Mesendoderm (in vitro differentiated cells): ENCODE measurements around the gene BTNL2.
"Not testable (repeated sequence)": the region's sequence is repeated elsewhere in the genome, so short reads cannot be mapped to it uniquely, and the experiment has no call there.

Experiments used
- DNase-seq: peaks from one replicate; pipeline ENCODE4 v3.0.0; 2013
- H2AK5ac ChIP-seq: 2 replicates; pipeline ENCODE4 v1.6.1; 2013; ENCODE audit warnings: low read length, inconsistent platforms
- H2BK120ac ChIP-seq: 2 replicates; pipeline ENCODE4 v1.6.1; 2013; ENCODE audit warnings: low read depth, mild to moderate bottlenecking, low read length, moderate library complexity, mixed read lengths
- H2BK15ac ChIP-seq: replicated peaks from 2 replicates; pipeline ENCODE4 v1.6.1; 2013; ENCODE audit warnings: low read depth, mild to moderate bottlenecking, moderate library complexity
- H2BK5ac ChIP-seq: 2 replicates; pipeline ENCODE4 v1.6.1; 2013; ENCODE audit warnings: low read length, inconsistent platforms
- H3K18ac ChIP-seq: 2 replicates; pipeline ENCODE4 v1.6.1; 2013; ENCODE audit warnings: mild to moderate bottlenecking, low read length, mixed read lengths
- H3K23ac ChIP-seq: one replicate; pipeline ENCODE4 v1.6.1; 2013; ENCODE audit warnings: low read length
- H3K27ac ChIP-seq: 2 replicates; pipeline ENCODE4 v1.5.1; 2013; ENCODE audit warnings: low read depth, mild to moderate bottlenecking, inconsistent platforms, low read length, moderate library complexity
- H3K27me3 ChIP-seq: 2 replicates; pipeline ENCODE4 v1.6.1; 2013; ENCODE audit warnings: low read length, control low read depth, mild to moderate bottlenecking, inconsistent platforms; ENCODE audit not compliant: insufficient read depth, poor library complexity
- H3K36me3 ChIP-seq: 2 replicates; pipeline ENCODE4 v1.6.1; 2013; ENCODE audit warnings: low read length, inconsistent platforms; ENCODE audit not compliant: control insufficient read depth, insufficient read depth
- H3K4ac ChIP-seq: one replicate; pipeline ENCODE4 v1.6.1; 2013; ENCODE audit warnings: low read depth, mild to moderate bottlenecking, low read length, moderate library complexity
- H3K4me1 ChIP-seq: 2 replicates; pipeline ENCODE4 v1.6.1; 2013; ENCODE audit warnings: low read depth, low read length, inconsistent platforms; ENCODE audit not compliant: control insufficient read depth
- H3K4me2 ChIP-seq: 2 replicates; pipeline ENCODE4 v1.6.1; 2013; ENCODE audit warnings: low read length
- H3K4me3 ChIP-seq: 2 replicates; pipeline ENCODE4 v1.5.1; 2013; ENCODE audit warnings: mild to moderate bottlenecking, low read length
- H3K56ac ChIP-seq: one replicate; pipeline ENCODE4 v1.6.1; 2013; ENCODE audit warnings: low read length
- H3K79me1 ChIP-seq: 2 replicates; pipeline ENCODE4 v1.6.1; 2013; ENCODE audit warnings: low read length, inconsistent platforms
- H3K79me2 ChIP-seq: 2 replicates; pipeline ENCODE4 v1.6.1; 2013; ENCODE audit warnings: mild to moderate bottlenecking, low read length; ENCODE audit not compliant: control insufficient read depth, insufficient read depth
- H3K9ac ChIP-seq: 2 replicates; pipeline ENCODE4 v1.6.1; 2013; ENCODE audit warnings: low read length, inconsistent platforms
- H4K5ac ChIP-seq: one replicate; pipeline ENCODE4 v1.6.1; 2013; ENCODE audit warnings: low read length
- H4K8ac ChIP-seq: one replicate; pipeline ENCODE4 v1.6.1; 2013; ENCODE audit warnings: low read depth, mild to moderate bottlenecking, control low read depth, low read length, moderate library complexity
- WGBS: extraction: QIAGEN DNeasy Blood & Tissue Kit; methylation state at CpG from one replicate; pipeline ENCODE4 v1.1.7; 2013; ENCODE audit warnings: low lambda C conversion rate, missing lambda C conversion rate; ENCODE audit not compliant: insufficient coverage; ENCODE audit errors: extremely low coverage; 5-methylcytosine and 5-hydroxymethylcytosine counted together

Gene BTNL2

GRCh38 chr6:32371803-32372202 lies 35.2 kb downstream of the BTNL2 start, which contains the start of gene TSBP1:
TSBP1 (minus strand) TSS chr6:32371903; CDS start chr6:32371706, 197 bp downstream.
- Histone ChIP-seq H3K23ac (no peak within 1 kb of the TSS), H2AK5ac (no peak within 1 kb of the TSS), H2BK120ac (no peak within 1 kb of the TSS), H3K36me3 (no peaks in the 10 kb centered on the region), H2BK15ac (no peak within 1 kb of the TSS), H3K4ac (no peak within 1 kb of the TSS), H3K9ac (no peak within 1 kb of the TSS), H2BK5ac (no peak within 1 kb of the TSS), H3K56ac (no peak within 1 kb of the TSS), H4K8ac (no peak within 1 kb of the TSS), H3K79me1 (no peaks in the 10 kb centered on the region), H3K4me3 (no peak within 1 kb of the TSS), H3K4me1 (no peaks in the 10 kb centered on the region), H3K27ac (no peak within 1 kb of the TSS), H3K18ac (no peak within 1 kb of the TSS), H3K79me2 (no peaks in the 10 kb centered on the region), H3K4me2 (no peak within 1 kb of the TSS), H3K27me3 (no peaks in the 10 kb centered on the region), H4K5ac (no peak within 1 kb of the TSS)
- DNase-seq: no peak

GRCh38 chr6:32371229-32371628 lies 35.8 kb downstream of the BTNL2 start:
- H3K23ac ChIP-seq: no peak overlapping the region
- no peak overlapping the region for H3K9ac ChIP-seq
- no peak overlapping the region for H3K18ac ChIP-seq
- no peak overlapping the region for H2BK120ac ChIP-seq
- DNase-seq: no peak
- H3K4me3 ChIP-seq: no peak overlapping the region
- no peaks in the 10 kb centered on the region for H3K4me1 ChIP-seq
- no peaks in the 10 kb centered on the region for H3K36me3 ChIP-seq
- no peak overlapping the region for H3K4me2 ChIP-seq
- H3K27ac ChIP-seq: no peak overlapping the region
- no peaks in the 10 kb centered on the region for H3K27me3 ChIP-seq
- H2BK15ac ChIP-seq: no peak overlapping the region
- H4K8ac ChIP-seq: no peak overlapping the region
- no peak overlapping the region for H3K4ac ChIP-seq
- H4K5ac ChIP-seq: no peak overlapping the region
- no CpG with 5 or more reads among the region's 1 CpG for WGBS
- no peaks in the 10 kb centered on the region for H3K79me2 ChIP-seq
- H3K56ac ChIP-seq: no peak overlapping the region
- no peaks in the 10 kb centered on the region for H3K79me1 ChIP-seq
- no peak overlapping the region for H2BK5ac ChIP-seq
- no peak overlapping the region for H2AK5ac ChIP-seq

DNA sequence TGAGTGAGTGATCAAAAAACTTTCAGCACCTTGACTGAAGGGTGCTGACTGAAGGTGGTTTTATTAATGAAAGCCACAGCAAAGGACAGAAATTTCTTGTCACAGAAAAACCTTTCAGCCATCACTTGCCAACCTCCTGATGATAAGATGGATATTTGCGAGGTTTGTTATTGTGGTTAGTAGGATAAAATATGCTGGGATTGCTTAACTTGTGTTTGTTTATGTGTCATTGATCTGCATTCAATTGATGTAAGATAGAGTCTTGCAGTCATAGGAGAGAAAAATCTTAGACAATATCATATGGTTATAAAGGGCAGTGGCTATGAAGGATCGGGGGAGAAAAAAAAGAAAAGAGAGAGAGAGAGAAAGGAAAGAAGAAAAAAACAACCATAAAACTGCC lies 36.5 kb downstream of the BTNL2 start:
- H3K27ac ChIP-seq: no peak overlapping the region
- WGBS: 100% methylated on average over 1 of the region's 2 CpGs

DNA sequence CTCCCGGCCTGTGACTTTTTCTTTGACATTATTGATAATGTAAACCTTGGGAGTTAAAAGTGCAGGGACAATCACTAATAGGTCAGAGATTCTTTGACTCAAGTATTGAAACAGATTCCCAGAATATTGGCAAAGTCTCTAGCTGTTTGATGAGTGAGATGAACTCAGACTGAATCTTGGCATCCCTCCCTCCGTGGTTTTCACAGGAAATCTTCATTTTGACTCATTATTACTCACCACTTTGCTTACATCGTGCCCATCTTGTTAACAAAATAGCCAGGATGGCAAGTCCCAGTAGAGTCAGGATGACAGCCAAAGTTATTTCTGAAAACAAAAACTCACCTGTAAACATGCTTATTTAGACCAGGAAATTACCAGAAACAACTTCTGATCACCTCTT lies 37.3 kb downstream of the BTNL2 start:
- Histone ChIP-seq H4K5ac (no peak overlapping the region), H3K56ac (no peak overlapping the region), H3K79me2 (no peaks in the 10 kb centered on the region), H2BK5ac (no peak overlapping the region), H2BK15ac (no peak overlapping the region), H3K18ac (no peak overlapping the region), H2BK120ac (no peak overlapping the region), H3K27me3 (no peaks in the 10 kb centered on the region), H3K79me1 (no peaks in the 10 kb centered on the region), H3K4me3 (no peak overlapping the region), H3K27ac (no peak overlapping the region), H3K4me2 (no peak overlapping the region), H2AK5ac (no peak overlapping the region), H3K4me1 (no peaks in the 10 kb centered on the region), H3K9ac (no peak overlapping the region), H4K8ac (no peak overlapping the region), H3K36me3 (no peaks in the 10 kb centered on the region), H3K23ac (no peak overlapping the region), H3K4ac (no peak overlapping the region)
- DNase-seq: no peak
- WGBS: no CpG with 5 or more reads among the region's 3 CpGs

More for the DNA sequence above, 36.5 kb downstream of the BTNL2 start:
- Histone ChIP-seq H2BK120ac (no peak overlapping the region), H3K79me1 (no peaks in the 10 kb centered on the region), H2AK5ac (no peak overlapping the region), H3K4me3 (no peak overlapping the region), H3K27me3 (no peaks in the 10 kb centered on the region), H3K4me2 (no peak overlapping the region), H4K8ac (no peak overlapping the region), H3K4ac (no peak overlapping the region), H4K5ac (no peak overlapping the region), H3K9ac (no peak overlapping the region), H3K4me1 (no peaks in the 10 kb centered on the region), H3K18ac (no peak overlapping the region), H2BK5ac (no peak overlapping the region), H2BK15ac (no peak overlapping the region), H3K79me2 (no peaks in the 10 kb centered on the region), H3K23ac (no peak overlapping the region), H3K56ac (no peak overlapping the region), H3K36me3 (no peaks in the 10 kb centered on the region)
- no peak for DNase-seq

- no peaks in the 10 kb centered on the region for H3K79me2 ChIP-seq
- no peak overlapping the region for H3K9ac ChIP-seq
- no peak overlapping the region for H3K4me2 ChIP-seq
- H3K4ac ChIP-seq: no peak overlapping the region
- H3K23ac ChIP-seq: no peak overlapping the region
- H4K8ac ChIP-seq: no peak overlapping the region
- no peak overlapping the region for H2BK120ac ChIP-seq
- no peaks in the 10 kb centered on the region for H3K36me3 ChIP-seq
- H3K4me1 ChIP-seq: no peaks in the 10 kb centered on the region
- no peak overlapping the region for H2BK5ac ChIP-seq
- no peak overlapping the region for H3K56ac ChIP-seq
- no peaks in the 10 kb centered on the region for H3K27me3 ChIP-seq
- H3K18ac ChIP-seq: no peak overlapping the region
- no peak overlapping the region for H4K5ac ChIP-seq
- H2BK15ac ChIP-seq: no peak overlapping the region
- no peak overlapping the region for H3K4me3 ChIP-seq
- no peak overlapping the region for H3K27ac ChIP-seq
- no peaks in the 10 kb centered on the region for H3K79me1 ChIP-seq
- WGBS: no CpG with 5 or more reads among the region's 3 CpGs
- no peak for DNase-seq
- no peak overlapping the region for H2AK5ac ChIP-seq
Observed at GRCh38 chr6:32367644-32368043, 39.3 kb downstream of the BTNL2 start.

DNA sequence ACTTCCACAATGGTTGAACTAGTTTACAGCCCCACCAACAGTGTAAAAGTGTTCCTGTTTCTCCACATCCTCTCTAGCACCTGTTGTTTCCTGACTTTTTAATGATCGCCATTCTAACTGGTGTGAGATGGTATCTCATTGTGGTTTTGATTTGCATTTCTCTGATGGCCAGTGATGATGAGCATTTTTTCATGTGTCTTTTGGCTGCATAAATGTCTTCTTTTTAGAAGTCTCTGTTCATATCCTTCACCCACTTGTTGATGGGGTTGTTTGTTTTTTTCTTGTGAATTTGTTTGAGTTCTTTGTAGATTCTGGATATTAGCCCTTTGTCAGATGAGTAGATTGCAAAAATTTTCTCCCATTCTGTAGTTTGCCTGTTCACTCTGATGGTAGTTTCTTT lies 47.8 kb downstream of the BTNL2 start:
- H3K79me1 ChIP-seq, H4K8ac ChIP-seq, H3K4ac ChIP-seq, H2AK5ac ChIP-seq, H2BK5ac ChIP-seq, H3K27me3 ChIP-seq, H3K4me1 ChIP-seq, H3K4me2 ChIP-seq, H2BK15ac ChIP-seq, H3K27ac ChIP-seq, H3K23ac ChIP-seq, H3K79me2 ChIP-seq, H3K4me3 ChIP-seq, H3K36me3 ChIP-seq, DNase-seq, H2BK120ac ChIP-seq, H3K18ac ChIP-seq, H3K56ac ChIP-seq, H4K5ac ChIP-seq, H3K9ac ChIP-seq: not testable (repeated sequence)
- no CpG with 5 or more reads among the region's 1 CpG for WGBS
